ENCODE results near the gene VSTM1. TPM values are rescaled to one million over a fixed set of nuclear protein-coding genes. Genes with fewer than 3 reads are reported as not detected.

VSTM1 gene
- polyA plus RNA-seq, 3 donors = 0.76 to 2.1 TPM; not detected in 1

Other genes with a start within 250 kb of the VSTM1 start
- 1 to 10 TPM in 2 of 3 donors, under 1 TPM in 1; 0.08 to 1.8 (median 1.1) TPM for gene NLRP12, start 239.6 kb downstream of the VSTM1 start, polyA plus RNA-seq
- 100 to 1,000 TPM in 1 of 3 donors, 10 to 100 TPM in 2; 26.0 to 191 (median 94.4) TPM for gene MYADM, start 196.0 kb downstream of the VSTM1 start, polyA plus RNA-seq
- gene PRKCG, start 181.7 kb downstream of the VSTM1 start, polyA plus RNA-seq = under 1 TPM in 2 of 3 donors, not detected in 1; 0.05 to 0.06 TPM
- not detected for gene CACNG7, start 154.6 kb downstream of the VSTM1 start, polyA plus RNA-seq
- gene CACNG8, start 101.0 kb downstream of the VSTM1 start, polyA plus RNA-seq = under 1 TPM; 0.02 to 0.34 (median 0.04) TPM
- gene CACNG6, start 72.3 kb downstream of the VSTM1 start, polyA plus RNA-seq = not detected
- gene TARM1, start 17.5 kb upstream of the VSTM1 start, polyA plus RNA-seq = not detected
- gene OSCAR, start 36.9 kb upstream of the VSTM1 start, polyA plus RNA-seq = 1 to 10 TPM in 2 of 3 donors, under 1 TPM in 1; 0.37 to 6.4 (median 3.5) TPM
- 100 to 1,000 TPM in 2 of 3 donors, 10 to 100 TPM in 1; 53.4 to 243 (median 185) TPM for gene NDUFA3, start 39.0 kb upstream of the VSTM1 start, polyA plus RNA-seq
- 10 to 100 TPM in 2 of 3 donors, 1 to 10 TPM in 1; 7.2 to 17.9 (median 11.8) TPM for gene TFPT, start 51.8 kb upstream of the VSTM1 start, polyA plus RNA-seq
- gene PRPF31, start 51.9 kb upstream of the VSTM1 start, polyA plus RNA-seq = 10 to 100 TPM; 21.0 to 47.7 (median 46.6) TPM
- gene CNOT3, start 73.9 kb upstream of the VSTM1 start, polyA plus RNA-seq = 10 to 100 TPM; 19.4 to 23.6 (median 20.7) TPM
- 1 to 10 TPM; 5.1 to 7.2 (median 6.2) TPM for gene LENG1, start 95.8 kb upstream of the VSTM1 start, polyA plus RNA-seq
- 10 to 100 TPM in 1 of 3 donors, 1 to 10 TPM in 2; 3.1 to 44.8 (median 6.4) TPM for gene TMC4, start 109.3 kb upstream of the VSTM1 start, polyA plus RNA-seq
- gene MBOAT7, start 125.7 kb upstream of the VSTM1 start, polyA plus RNA-seq = 10 to 100 TPM; 18.8 to 32.0 (median 27.5) TPM
- 10 to 100 TPM; 32.8 to 45.0 (median 39.6) TPM for gene TSEN34, start 127.4 kb upstream of the VSTM1 start, polyA plus RNA-seq
- gene RPS9, start 137.0 kb upstream of the VSTM1 start, polyA plus RNA-seq = 1,000 to 10,000 TPM; 3,750 to 5,284 (median 4,831) TPM
- 10 to 100 TPM in 1 of 3 donors, 1 to 10 TPM in 2; 2.0 to 29.9 (median 6.1) TPM for gene LILRB3, start 159.1 kb upstream of the VSTM1 start, polyA plus RNA-seq
- 10 to 100 TPM in 1 of 3 donors, 1 to 10 TPM in 1, under 1 TPM in 1; 0.72 to 10.1 (median 3.4) TPM for gene LILRA6, start 178.9 kb upstream of the VSTM1 start, polyA plus RNA-seq
- 10 to 100 TPM in 2 of 3 donors, 1 to 10 TPM in 1; 1.4 to 16.7 (median 13.5) TPM for gene LILRB5, start 193.4 kb upstream of the VSTM1 start, polyA plus RNA-seq
- gene LILRB2, start 217.2 kb upstream of the VSTM1 start, polyA plus RNA-seq = 10 to 100 TPM in 1 of 3 donors, 1 to 10 TPM in 2; 2.2 to 14.6 (median 2.4) TPM
- 10 to 100 TPM in 2 of 3 donors, 1 to 10 TPM in 1; 2.2 to 31.5 (median 14.3) TPM for gene LILRA5, start 249.3 kb upstream of the VSTM1 start, polyA plus RNA-seq